ENCODE measurements around the gene OLFM2. TPM values are rescaled to one million over a fixed set of nuclear protein-coding genes. Genes with fewer than 3 reads are reported as not detected.

Gene OLFM2
- polyA plus RNA-seq, 6 donors from 2014 or later, result not detected

DNA sequence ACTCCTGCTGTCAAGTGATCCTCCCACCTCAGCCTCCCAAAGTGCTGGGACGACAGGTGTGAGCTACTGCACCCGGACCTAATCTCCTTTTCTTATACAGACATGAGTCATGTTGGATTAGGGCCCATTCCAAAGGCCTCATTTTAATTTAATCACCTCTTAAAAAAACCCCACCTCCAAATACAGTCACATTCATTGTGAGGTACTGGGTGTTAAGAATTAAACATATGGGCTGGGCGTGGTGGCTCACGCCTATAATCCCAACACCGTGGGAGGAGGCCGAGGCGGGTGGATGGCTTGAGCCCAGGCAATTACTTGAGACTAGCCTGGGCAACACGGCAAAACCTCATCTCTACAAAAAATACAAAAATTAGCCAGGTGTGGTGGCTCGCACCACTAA is 54.6 kb downstream of the OLFM2 start:
- peaks cover 0 to 8% (median 0%) of the 10 kb centered on the region in 7 donors for H3K9me3 Mint-ChIP-seq
- H3K4me3 Mint-ChIP-seq, result no peak overlapping the region
- ATAC-seq (ENCODE audit: low read depth in 2 of 2), result no peak
- H3K36me3 Mint-ChIP-seq, result no peaks in the 10 kb centered on the region
- H3K4me1 Mint-ChIP-seq, result peaks cover 0 to 6% (median 0%) of the 10 kb centered on the region in 3 donors
- DNase-seq, result no peak
- H3K27me3 Mint-ChIP-seq, result peaks cover 0 to 30% (median 16%) of the 10 kb centered on the region in 3 donors
- H3K27ac Mint-ChIP-seq, result no peak overlapping the region

DNA sequence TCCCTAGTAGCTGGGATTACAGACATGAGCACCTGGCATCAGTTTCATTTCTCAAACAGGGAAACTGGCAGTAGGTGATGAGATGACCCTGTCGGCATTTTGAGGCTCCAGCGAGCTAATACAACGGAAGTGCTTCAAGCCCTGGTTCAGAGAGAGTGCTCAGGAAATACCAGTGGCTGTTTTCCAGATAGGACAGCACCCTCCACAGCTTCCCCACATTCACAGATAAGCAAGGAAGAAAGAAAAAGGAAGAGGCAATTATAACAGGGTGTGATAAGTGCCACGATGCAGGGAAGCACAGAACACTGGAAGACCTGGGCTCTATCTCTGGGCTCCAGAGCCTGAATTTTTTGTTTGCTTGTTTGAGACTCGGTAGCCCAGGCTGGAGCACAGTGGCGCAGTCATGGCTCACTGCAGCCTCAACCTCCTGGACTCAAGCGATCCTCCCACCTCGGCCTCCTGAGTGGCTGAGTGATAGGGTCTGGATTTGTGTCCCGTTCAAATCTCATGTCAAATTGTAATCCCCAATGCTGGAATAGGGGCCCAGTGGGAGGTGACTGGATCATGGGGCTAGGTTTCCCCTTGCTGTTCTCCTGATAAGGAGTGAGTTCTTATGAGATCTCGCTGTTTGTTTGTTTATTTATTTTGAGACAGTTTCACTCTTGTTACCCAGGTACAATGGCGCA is 57.7 kb downstream of the OLFM2 start:
- ATAC-seq (ENCODE audit: low read depth in 2 of 2) (no peak), DNase-seq (no peak)
- Mint-ChIP-seq H3K4me3 (peak overlapping the region in 2 of 8 donors; percentile 15 to 75), H3K27me3 (peaks cover 8 to 28% (median 13%) of the 10 kb centered on the region in 3 donors), H3K4me1 (peaks cover 0 to 6% (median 0%) of the 10 kb centered on the region in 3 donors), H3K9me3 (peaks cover 0 to 8% (median 0%) of the 10 kb centered on the region in 7 donors), H3K27ac (no peak overlapping the region), H3K36me3 (no peaks in the 10 kb centered on the region)

DNA sequence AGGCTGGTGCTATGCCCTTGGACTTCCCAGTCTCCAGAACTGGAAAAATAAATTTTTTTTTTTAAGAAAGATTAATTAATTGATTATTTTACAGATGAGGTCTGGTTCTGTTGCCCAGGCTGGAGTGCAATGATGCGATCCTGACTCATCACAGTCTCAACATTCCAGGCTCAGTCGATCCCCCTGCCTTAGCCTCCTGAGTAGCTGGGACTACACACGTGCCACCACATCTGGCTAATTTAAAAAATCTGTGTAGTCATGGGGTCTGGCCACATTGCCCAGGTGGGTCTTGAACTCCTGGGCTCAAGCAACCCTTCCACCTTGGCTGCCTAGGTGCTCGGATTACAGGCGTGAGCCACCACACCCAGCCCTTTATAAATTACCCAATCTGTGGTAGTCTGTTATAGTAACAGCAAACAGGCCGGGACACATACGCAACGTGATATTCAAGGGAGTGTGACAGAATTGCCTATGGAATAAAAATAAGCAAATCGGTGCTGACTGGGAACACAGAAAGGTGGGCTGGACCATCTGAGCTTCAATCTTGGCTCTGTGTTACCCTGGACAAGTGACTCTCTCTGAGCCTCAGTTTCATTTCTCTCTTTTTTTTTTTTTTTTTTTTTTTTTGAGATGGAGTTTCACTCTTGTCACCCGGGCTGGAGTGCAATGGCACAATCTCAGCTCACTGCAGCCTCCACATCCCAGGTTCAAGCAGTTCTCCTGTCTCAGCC is 58.4 kb downstream of the OLFM2 start:
- Mint-ChIP-seq H3K4me1 (peaks cover 0 to 6% (median 0%) of the 10 kb centered on the region in 3 donors), H3K9me3 (peaks cover 0 to 8% (median 0%) of the 10 kb centered on the region in 7 donors), H3K36me3 (no peaks in the 10 kb centered on the region), H3K27ac (no peak overlapping the region), H3K27me3 (peaks cover 8 to 28% (median 14%) of the 10 kb centered on the region in 3 donors), H3K4me3 (peak overlapping the region in 3 of 8 donors; percentile 15 to 75 (median 20))
- DNase-seq (no peak), ATAC-seq (ENCODE audit: low read depth in 2 of 2) (no peak)

DNA sequence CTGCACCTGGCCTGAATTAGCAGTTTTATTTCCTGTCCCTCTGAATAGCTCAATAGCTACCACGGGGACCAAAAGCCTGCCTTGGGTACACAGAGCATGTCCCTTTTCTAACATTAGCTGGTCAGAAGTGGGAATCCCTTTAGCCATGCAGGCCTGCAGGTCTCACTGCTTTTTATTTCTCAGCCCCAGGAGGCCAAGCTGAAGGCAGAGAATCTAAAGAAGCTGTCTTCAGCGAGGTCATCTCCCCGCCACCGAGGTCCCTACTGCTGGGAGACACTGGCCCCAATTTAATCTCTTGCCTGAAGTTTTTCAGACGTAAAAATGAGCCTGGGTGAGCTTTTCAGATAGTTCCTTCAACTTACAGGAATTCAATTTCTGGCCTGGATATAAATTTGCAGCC is 60.5 kb downstream of the OLFM2 start:
- H3K27ac Mint-ChIP-seq, result peak overlapping the region in 1 of 6 donors; percentile 32
- peaks cover 0 to 6% (median 0%) of the 10 kb centered on the region in 3 donors for H3K4me1 Mint-ChIP-seq
- ATAC-seq (ENCODE audit: low read depth in 2 of 2) (no peak), DNase-seq (no peak)
- H3K4me3 Mint-ChIP-seq, result no peak overlapping the region
- peaks cover 13 to 22% (median 21%) of the 10 kb centered on the region in 3 donors for H3K27me3 Mint-ChIP-seq
- no peaks in the 10 kb centered on the region for H3K36me3 Mint-ChIP-seq
- peaks cover 0 to 8% (median 0%) of the 10 kb centered on the region in 7 donors for H3K9me3 Mint-ChIP-seq

DNA sequence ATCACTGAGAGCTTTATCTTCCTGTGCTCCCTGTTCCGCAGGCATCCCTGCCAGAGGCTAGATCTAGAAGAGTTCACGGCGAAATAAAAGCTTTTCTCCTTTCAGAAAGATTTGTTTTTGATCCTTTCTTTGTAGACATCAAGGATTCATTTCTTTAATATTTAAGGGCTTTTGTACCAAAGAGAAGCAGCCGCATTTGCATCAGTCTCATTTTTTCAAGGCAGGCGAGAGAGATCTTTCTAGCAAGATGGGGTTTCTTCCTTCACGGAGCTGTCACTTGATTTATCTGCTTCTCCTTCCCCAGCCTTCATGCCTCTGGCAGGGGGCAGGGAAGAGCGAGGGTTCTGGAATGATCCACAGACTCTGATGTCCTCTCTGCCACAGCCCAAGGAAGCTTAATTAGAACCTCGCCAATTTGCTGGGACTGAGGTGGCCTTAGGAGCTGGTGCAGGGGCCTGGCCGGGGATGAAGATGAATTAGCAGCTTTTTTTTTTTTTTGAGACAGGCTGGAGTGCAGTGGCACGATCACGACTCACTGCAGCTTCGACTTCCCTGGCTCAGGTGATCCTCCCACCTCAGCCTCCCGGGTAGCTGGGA is 61.2 kb downstream of the OLFM2 start:
- Mint-ChIP-seq H3K36me3 (no peaks in the 10 kb centered on the region), H3K9me3 (peaks cover 0 to 8% (median 0%) of the 10 kb centered on the region in 7 donors), H3K27ac (no peak overlapping the region), H3K27me3 (peaks cover 13 to 19% (median 19%) of the 10 kb centered on the region in 3 donors), H3K4me3 (peak overlapping the region in 1 of 8 donors; percentile 30), H3K4me1 (peaks cover 0 to 6% (median 0%) of the 10 kb centered on the region in 3 donors)
- DNase-seq, result no peak
- no peak for ATAC-seq (ENCODE audit: low read depth in 2 of 2)

DNA sequence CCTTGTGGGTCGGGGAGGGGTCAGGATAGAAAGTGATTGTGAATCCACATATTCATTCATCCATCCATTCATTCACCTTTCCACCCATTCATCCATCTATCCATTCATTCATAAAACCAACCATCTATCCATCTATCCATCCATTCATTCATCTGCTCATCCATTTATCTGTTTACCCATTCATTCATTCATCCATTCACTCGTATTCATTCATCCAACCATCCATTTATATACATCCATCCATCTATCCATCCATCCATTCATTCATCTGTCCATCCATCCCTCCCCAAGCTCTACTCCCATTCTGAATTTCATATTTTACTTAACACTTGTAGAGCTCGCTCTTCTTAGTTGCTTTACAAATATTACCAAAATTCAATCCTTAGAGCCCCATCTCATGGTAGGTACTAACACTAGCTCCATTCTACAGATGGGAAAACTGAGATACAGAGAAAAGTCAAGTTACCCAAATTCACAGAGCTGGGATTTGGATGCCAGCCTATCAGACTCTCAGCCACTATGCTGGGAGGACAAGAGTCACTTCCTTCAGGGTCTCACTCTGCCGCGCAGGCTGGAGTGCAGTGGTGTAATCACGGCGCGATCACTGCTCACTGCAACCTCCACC is 63.6 kb downstream of the OLFM2 start:
- no peak overlapping the region for H3K4me3 Mint-ChIP-seq
- DNase-seq (no peak), ATAC-seq (ENCODE audit: low read depth in 2 of 2) (no peak)
- peaks cover 13 to 14% (median 14%) of the 10 kb centered on the region in 3 donors for H3K27me3 Mint-ChIP-seq
- no peak overlapping the region for H3K27ac Mint-ChIP-seq
- no peaks in the 10 kb centered on the region for H3K36me3 Mint-ChIP-seq
- H3K9me3 Mint-ChIP-seq, result peaks cover 0 to 2% (median 0%) of the 10 kb centered on the region in 7 donors
- no peaks in the 10 kb centered on the region for H3K4me1 Mint-ChIP-seq

DNA sequence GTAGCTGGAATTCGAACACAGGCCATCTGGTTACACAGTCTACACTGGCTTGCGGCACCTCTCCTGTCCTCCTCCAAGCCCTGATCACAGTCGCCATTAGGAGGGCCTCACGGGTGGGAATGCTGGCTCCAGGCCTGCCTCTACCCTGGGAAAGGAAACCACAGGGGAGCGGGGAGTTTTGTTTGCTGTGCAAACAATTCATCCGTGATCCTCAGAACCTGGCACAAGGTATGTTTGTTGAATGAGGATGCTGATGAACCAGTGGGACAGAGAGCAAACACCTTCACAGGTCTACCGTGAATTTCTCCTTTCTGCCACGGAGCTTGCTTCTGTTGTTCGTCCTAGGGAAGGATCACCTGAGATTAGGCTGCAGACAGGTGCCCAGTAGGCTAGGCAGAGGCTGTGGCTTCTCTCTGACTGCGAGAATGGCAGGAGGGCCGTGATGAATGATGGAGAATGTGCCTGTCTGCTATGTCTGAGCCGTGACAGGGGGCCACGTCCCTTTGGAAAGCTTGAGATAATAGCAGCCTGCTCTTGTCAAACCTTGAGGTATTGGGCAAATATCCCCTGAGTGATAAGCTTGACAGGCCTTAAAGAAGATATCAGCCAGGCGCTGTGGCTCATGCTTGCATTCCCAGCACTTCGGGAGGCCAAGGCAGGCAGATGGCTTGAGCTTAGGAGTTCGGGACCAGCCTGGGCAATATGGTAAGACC is 64.5 kb downstream of the OLFM2 start:
- Mint-ChIP-seq H3K27me3 (peaks cover 13 to 14% (median 13%) of the 10 kb centered on the region in 3 donors), H3K27ac (no peak overlapping the region)
- no peak for ATAC-seq (ENCODE audit: low read depth in 2 of 2)

DNA sequence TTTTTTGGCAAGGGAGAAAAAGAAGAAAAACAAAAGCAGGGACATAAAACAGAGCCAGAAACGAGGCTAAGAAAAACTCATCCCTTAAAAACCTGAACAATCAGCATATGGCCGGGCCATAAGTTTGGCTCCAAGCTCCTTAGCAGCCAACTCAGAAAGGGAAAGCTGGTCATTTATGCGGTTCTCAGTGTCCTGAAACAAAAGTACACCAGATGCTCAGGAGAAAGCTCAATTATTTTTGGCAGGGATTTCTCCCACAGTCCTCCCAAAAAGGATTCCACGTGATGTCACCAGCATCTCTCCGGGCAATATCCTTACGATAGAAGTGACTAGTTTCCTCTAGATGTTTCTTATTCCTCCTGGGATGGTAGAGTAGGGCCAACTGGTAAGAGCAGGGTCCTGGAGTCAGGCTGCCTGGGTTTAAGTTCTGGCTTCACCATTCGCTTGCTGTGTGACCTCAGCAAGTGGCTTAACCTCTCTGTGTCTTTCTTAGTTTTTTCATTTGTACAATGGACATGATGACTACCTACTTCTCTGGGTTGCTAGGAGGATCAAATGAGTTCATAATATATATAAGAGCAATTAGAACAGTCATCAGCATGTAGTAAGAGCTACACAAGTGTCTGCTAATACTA is 67.2 kb downstream of the OLFM2 start:
- H3K27ac Mint-ChIP-seq, result peak overlapping the region in 1 of 6 donors; percentile 61
- H3K27me3 Mint-ChIP-seq, result peaks cover 0 to 9% (median 8%) of the 10 kb centered on the region in 3 donors
- ATAC-seq (ENCODE audit: low read depth in 2 of 2), result no peak
- no peak for DNase-seq
- no peak overlapping the region for H3K4me3 Mint-ChIP-seq
- no peaks in the 10 kb centered on the region for H3K9me3 Mint-ChIP-seq
- no peaks in the 10 kb centered on the region for H3K36me3 Mint-ChIP-seq
- no peaks in the 10 kb centered on the region for H3K4me1 Mint-ChIP-seq

More for the DNA sequence above, 64.5 kb downstream of the OLFM2 start:
- no peak overlapping the region for H3K4me3 Mint-ChIP-seq
- H3K4me1 Mint-ChIP-seq, result no peaks in the 10 kb centered on the region
- no peak for DNase-seq
- H3K9me3 Mint-ChIP-seq, result no peaks in the 10 kb centered on the region
- H3K36me3 Mint-ChIP-seq, result no peaks in the 10 kb centered on the region

DNA sequence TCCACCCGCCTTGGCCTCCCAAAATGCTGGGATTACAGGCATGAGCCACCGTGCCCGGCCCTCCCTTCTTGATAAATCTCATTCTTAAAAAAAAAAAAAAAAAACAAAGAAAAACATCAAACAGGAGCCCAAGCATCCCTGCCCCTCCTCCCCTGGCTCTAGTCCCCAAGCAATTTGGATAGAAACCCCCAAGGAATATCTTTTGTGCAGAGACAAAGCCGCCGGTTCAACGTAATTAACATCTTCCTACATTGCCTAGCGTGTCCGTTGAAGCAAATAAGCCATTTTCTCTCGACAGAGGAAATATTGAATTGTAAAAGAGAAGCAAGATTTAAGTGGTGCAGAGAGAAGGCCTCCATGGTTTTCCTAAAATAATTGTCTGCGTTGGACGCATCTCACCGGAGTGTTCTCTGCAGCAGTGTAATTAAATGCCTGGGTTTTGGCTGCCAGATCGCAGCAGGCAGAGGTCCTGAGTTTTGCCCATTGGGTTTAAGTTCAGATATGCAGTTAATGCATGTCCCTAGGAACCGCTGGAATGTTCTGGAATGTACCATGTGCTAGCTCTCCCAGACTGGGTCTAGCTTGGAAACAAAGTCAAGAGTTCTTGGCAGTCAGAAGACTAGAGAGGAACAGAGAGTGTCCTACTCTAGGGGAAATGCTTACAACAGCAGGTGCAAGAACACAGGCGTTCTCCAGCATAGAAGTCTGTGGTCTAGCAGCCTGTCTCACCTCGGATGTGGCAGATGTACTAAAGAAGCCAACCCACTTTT is 70.4 kb downstream of the OLFM2 start:
- Mint-ChIP-seq H3K9me3 (no peaks in the 10 kb centered on the region), H3K27me3 (peaks cover 0 to 6% (median 3%) of the 10 kb centered on the region in 3 donors), H3K27ac (no peak overlapping the region), H3K36me3 (no peaks in the 10 kb centered on the region), H3K4me3 (no peak overlapping the region), H3K4me1 (no peaks in the 10 kb centered on the region)
- DNase-seq (no peak), ATAC-seq (ENCODE audit: low read depth in 2 of 2) (no peak)

DNA sequence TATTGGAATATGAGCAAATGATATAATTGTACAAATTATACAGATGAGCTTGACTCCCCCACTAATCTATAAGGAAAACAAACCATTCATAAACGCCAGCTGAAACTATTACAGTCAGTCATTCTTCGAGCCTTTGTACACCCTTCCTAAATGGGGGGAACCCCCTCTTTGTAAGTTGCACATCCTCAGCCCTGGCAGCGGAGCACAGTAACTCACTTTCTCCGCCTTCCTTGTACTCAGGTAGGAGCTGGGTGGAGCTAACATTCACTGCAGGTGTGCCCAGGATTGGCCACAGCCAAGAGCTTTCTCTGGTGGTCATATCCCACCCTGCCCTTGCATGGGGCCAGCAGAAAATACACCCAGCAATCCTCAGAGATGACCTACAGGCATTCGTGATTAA is 72.6 kb downstream of the OLFM2 start:
- Mint-ChIP-seq H3K4me1 (peaks cover 0 to 3% (median 0%) of the 10 kb centered on the region in 3 donors), H3K36me3 (no peaks in the 10 kb centered on the region), H3K9me3 (no peaks in the 10 kb centered on the region), H3K27ac (no peak overlapping the region), H3K4me3 (peak overlapping the region in 1 of 8 donors; percentile 25), H3K27me3 (peaks cover 0 to 11% (median 3%) of the 10 kb centered on the region in 3 donors)
- DNase-seq, result no peak
- no peak for ATAC-seq (ENCODE audit: low read depth in 2 of 2)

DNA sequence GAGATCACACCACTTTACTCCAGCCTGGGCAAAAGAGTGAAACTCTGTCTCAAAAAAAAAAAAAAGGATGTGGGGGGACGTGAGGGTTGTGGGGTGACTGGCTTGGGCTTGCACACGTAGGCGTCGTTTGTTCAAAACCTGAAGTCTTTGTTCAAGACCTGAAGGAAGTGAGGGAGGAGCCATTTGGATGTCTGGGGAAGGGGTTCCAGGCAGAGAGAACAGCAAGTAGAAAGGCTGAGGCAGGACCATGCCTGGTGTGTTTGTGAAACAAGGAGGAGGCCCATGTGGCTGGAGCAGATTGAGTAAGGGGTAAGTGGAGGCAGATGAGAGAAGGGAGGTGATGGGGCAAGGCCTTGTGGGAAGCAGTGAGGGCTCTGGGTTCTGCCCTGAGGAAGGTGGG is 73.4 kb downstream of the OLFM2 start:
- peaks cover 0 to 11% (median 3%) of the 10 kb centered on the region in 3 donors for H3K27me3 Mint-ChIP-seq
- no peaks in the 10 kb centered on the region for H3K36me3 Mint-ChIP-seq
- no peak for DNase-seq
- H3K4me3 Mint-ChIP-seq, result no peak overlapping the region
- ATAC-seq (ENCODE audit: low read depth in 2 of 2), result no peak
- H3K9me3 Mint-ChIP-seq, result no peaks in the 10 kb centered on the region
- H3K27ac Mint-ChIP-seq, result peak overlapping the region in 1 of 6 donors; percentile 84
- H3K4me1 Mint-ChIP-seq, result peaks cover 7 to 11% (median 7%) of the 10 kb centered on the region in 3 donors

DNA sequence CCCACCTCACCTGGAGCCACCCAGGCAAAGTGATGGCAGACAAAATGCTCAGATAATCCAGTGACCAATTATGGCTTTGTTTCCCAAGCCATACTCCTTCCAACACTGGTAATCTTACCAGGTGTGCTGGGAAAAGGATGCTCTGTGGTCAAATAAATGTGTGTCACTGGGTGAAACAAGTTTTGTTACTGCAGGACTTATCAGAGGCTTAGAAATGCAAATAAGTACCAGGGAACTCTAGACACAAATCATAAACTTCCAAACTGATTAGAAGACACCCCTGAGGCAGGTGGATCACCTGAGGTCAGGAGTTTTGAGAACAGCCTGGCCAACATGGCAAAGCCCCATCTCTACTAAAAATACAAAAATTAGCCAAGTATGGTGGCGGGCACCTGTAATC is 74.8 kb downstream of the OLFM2 start:
- Mint-ChIP-seq H3K27me3 (peaks cover 0 to 11% (median 3%) of the 10 kb centered on the region in 3 donors), H3K4me1 (peaks cover 13 to 22% (median 15%) of the 10 kb centered on the region in 3 donors), H3K4me3 (no peak overlapping the region), H3K36me3 (no peaks in the 10 kb centered on the region), H3K27ac (no peak overlapping the region), H3K9me3 (peaks cover 0 to 2% (median 0%) of the 10 kb centered on the region in 7 donors)
- DNase-seq (no peak), ATAC-seq (ENCODE audit: low read depth in 2 of 2) (no peak)
